Activated naive CD4-positive, alpha-beta T cell treated with anti-CD3 and anti-CD28 coated beads, Interleukin-2, amount 50 U/mL, for 24 hours (primary cell): ENCODE data around the gene GNG2.

ENCODE experiments used
- H3K27ac Mint-ChIP-seq: one replicate; pipeline ENCODE4 v1.8.0; 2021; ENCODE audit warnings: mild to moderate bottlenecking, mixed read lengths
- H3K27me3 Mint-ChIP-seq: one replicate; pipeline ENCODE4 v1.8.0; 2021; ENCODE audit warnings: mixed read lengths
- H3K36me3 Mint-ChIP-seq: one replicate; pipeline ENCODE4 v1.8.0; 2021; ENCODE audit warnings: mixed read lengths
- H3K4me1 Mint-ChIP-seq: one replicate; pipeline ENCODE4 v1.8.0; 2021; ENCODE audit warnings: mixed read lengths
- H3K4me3 Mint-ChIP-seq: one replicate; pipeline ENCODE4 v1.8.0; 2021; ENCODE audit warnings: mild to moderate bottlenecking, mixed read lengths
- H3K9me3 Mint-ChIP-seq: one replicate; pipeline ENCODE4 v1.8.0; 2021; ENCODE audit warnings: mixed read lengths

The GNG2 gene

DNA sequence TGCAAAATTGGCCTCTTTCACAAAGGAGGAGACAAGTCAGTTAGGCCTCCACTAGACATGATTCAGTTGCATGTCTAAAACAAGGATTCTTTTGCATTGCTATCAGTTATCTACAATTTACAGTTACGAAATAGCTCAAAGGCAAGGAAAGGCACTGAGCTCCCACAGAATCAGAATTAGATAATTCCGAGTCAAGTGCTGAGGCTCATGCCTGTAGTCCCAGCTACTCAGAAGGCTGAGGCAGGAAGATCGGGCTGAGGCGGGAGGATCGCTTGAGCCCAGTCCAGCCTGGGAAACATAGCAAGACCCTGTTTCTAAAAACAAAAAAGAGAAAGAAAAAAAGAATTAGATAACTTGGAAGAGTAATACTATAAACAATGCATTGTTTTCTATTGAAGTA is 116.7 kb downstream of the GNG2 start:
- Mint-ChIP-seq H3K9me3 (no peaks in the 10 kb centered on the region), H3K27ac (no peak overlapping the region), H3K27me3 (no peaks in the 10 kb centered on the region), H3K4me1 (peaks cover 6% of the 10 kb centered on the region), H3K36me3 (no peaks in the 10 kb centered on the region), H3K4me3 (no peak overlapping the region)

DNA sequence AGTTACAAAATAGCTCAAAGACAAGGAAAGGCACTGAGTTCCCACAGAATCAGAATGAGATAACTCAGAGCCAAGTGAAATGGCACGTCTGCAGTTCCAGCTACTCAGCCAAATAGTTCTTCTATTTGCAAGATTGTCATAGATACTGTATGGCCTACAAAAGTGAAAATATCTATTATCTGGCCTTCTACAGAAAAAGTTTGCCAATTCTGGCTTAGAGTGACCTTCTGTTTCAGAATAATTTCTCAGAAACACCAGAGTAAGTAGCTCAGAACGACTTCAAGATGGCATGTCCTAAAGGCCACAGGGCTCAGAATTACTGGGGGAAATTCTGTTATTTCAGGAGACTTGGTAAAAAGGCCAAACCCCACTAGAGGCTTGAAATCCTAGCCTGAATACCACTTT is 118.3 kb downstream of the GNG2 start:
- Mint-ChIP-seq H3K27ac (no peak overlapping the region), H3K27me3 (no peaks in the 10 kb centered on the region), H3K36me3 (no peaks in the 10 kb centered on the region), H3K9me3 (no peaks in the 10 kb centered on the region), H3K4me3 (no peak overlapping the region), H3K4me1 (peaks cover 6% of the 10 kb centered on the region)

DNA sequence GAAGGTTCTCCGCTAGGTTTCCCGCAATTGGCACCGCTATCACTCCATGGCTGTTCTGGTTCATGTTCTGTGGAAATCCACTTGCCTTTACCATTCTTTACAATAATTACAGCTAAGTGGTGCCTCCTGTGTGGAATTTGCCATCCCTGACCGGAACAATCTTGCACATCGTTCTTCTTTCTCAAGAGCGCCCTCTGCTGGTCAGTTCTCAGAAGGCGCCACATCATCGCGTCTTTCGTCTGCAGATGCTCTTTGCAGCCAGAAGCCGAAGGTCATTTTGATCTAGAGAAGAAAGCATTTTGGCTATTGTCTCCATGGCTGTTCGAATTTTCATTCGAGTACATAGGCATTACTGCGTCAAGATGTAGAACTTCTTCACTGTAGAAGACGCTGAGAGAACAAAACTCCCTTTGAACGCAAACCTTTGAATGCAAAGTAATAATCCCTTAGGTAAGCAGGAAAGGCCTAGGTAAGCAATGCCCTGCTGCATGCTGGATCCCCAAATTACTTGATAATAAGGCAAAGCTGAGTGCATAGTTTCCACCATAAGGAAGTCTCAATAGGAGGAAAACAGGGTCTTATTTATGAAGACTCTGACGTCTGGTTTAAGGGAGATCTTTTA is 118.8 kb downstream of the GNG2 start:
- Mint-ChIP-seq H3K9me3 (no peaks in the 10 kb centered on the region), H3K27me3 (no peaks in the 10 kb centered on the region), H3K4me3 (no peak overlapping the region), H3K36me3 (no peaks in the 10 kb centered on the region), H3K4me1 (peaks cover 6% of the 10 kb centered on the region), H3K27ac (peak overlapping the region; percentile 47)

DNA sequence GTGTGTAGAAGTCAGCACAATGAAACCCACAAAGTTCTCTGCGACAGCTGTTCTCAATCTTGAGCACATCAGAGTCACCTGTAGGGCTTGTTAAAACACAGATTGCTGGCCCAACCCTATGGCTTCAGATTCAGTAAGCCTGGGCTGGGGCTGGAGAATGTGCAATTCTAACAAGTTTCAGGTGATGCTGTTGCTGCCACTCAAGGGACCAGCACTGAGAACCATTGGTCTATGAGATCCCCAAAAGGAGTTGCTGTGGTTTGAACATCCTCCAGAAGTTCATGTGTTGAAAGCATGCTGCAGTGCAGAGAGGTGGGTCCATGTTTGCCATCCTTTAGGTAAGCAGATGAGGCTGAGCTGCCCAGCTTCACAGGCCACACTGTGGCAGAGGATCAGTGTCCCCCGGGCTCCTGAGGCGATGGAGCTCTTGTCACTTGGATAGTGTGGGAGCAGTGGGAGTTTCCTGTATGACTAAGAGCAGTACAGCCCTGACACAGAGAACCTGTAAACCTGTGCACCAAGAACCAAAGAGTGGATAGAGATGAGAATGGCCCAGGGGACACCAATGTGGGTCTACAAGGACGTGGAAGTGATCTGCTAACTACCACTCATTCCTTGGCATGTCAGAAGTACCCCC is 120.9 kb downstream of the GNG2 start:
- Mint-ChIP-seq H3K4me1 (peaks cover 6% of the 10 kb centered on the region), H3K9me3 (no peaks in the 10 kb centered on the region), H3K27me3 (no peaks in the 10 kb centered on the region), H3K27ac (no peak overlapping the region), H3K36me3 (no peaks in the 10 kb centered on the region), H3K4me3 (no peak overlapping the region)

DNA sequence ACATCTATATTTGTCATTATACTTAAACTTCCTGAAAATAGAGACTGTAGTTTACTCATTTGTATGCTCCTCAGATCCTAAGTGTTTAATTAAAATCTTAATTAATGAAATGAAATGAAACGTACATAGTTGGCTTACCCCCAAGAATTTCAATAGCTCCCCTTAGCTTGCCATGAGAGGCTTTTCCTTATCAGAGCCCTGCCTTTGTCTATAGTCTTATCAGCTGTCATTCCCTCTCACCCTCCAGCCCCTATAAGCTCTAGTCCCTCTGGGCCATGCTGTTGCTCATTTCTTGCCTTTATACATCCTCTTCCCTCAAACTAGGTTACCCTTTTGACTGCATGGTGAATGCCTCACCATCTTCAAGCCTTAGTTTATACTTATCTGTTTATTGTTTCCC is 127.8 kb downstream of the GNG2 start:
- H3K9me3 Mint-ChIP-seq, result no peaks in the 10 kb centered on the region
- H3K27ac Mint-ChIP-seq, result peak overlapping the region; percentile 86
- no peaks in the 10 kb centered on the region for H3K27me3 Mint-ChIP-seq
- peaks cover 7% of the 10 kb centered on the region for H3K36me3 Mint-ChIP-seq
- peak overlapping the region; percentile 98 for H3K4me3 Mint-ChIP-seq
- peaks cover 31% of the 10 kb centered on the region for H3K4me1 Mint-ChIP-seq

DNA sequence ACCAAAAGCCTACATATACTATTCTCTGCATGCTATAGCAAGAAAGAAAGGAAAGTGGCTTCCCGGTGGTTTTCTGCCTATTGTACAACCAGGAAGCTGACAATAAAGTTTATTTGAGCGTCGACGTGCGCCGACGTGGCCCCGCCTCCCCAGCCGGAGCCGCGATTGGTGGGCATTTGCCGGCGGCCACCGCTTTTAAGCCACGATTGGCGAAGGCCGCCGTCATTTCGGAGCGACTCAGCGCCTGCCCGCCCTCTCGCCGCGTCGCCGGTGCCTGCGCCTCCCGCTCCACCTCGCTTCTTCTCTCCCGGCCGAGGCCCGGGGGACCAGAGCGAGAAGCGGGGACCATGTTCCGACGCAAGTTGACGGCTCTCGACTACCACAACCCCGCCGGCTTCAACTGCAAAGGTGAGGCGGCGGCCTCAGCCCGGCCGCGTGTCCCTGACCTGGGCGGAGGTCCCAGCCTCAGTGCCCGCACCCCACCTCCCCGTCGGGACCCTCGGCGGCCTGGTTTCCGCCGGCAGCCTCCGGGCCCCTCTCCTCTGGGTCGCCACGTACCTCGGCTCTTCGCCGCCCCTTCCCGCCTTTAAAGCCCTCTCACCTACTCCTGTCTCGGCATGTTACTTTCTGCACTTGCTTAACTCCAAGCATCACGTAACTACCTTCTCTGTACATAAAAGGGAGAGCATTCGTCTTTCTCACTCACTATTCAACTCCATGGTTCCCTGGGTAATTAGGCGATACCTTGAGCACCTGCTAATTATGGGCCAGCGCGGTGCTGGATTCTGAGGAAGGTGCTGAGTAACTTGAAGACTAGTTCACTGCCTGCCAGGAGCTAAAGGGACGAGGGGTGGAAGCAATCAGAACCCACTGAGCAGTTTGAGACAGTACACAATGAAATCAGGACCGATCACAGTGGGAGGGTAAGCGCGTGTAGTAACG is 129.2 kb downstream of the GNG2 start, which contains the start of gene RTRAF:
RTRAF (plus strand) TSS at position 254 of the 942 bp plus-strand sequence; CDS start at position 348, 94 bp downstream.
- Mint-ChIP-seq H3K27me3 (no peaks in the 10 kb centered on the region), H3K27ac (peak within 1 kb of the TSS; percentile 99), H3K9me3 (no peaks in the 10 kb centered on the region), H3K4me3 (peak within 1 kb of the TSS; percentile 98), H3K36me3 (peaks cover 12% of the 10 kb centered on the region), H3K4me1 (peaks cover 41% of the 10 kb centered on the region)

DNA sequence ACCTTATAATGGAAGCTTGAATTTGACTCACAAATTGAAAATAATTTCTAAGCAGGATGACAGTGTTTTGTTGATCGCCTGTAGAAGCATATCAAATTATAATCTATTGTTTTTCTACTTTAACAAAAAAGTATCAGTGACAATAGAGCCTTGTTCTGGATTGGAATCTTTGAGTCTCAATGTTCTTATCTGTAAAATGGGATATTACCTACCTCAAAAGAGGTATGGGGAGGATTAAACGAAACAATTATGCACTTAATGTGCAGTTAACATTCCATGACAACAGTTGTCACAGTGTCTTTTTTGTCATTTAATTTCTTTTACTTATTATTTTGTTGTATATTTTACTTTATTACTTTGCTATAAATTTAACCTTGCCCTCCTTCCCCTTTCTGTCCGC is 130.1 kb downstream of the GNG2 start:
- peaks cover 46% of the 10 kb centered on the region for H3K4me1 Mint-ChIP-seq
- H3K9me3 Mint-ChIP-seq, result no peaks in the 10 kb centered on the region
- H3K27me3 Mint-ChIP-seq, result no peaks in the 10 kb centered on the region
- peaks cover 15% of the 10 kb centered on the region for H3K36me3 Mint-ChIP-seq
- H3K27ac Mint-ChIP-seq, result peak overlapping the region; percentile 99
- peak overlapping the region; percentile 98 for H3K4me3 Mint-ChIP-seq

DNA sequence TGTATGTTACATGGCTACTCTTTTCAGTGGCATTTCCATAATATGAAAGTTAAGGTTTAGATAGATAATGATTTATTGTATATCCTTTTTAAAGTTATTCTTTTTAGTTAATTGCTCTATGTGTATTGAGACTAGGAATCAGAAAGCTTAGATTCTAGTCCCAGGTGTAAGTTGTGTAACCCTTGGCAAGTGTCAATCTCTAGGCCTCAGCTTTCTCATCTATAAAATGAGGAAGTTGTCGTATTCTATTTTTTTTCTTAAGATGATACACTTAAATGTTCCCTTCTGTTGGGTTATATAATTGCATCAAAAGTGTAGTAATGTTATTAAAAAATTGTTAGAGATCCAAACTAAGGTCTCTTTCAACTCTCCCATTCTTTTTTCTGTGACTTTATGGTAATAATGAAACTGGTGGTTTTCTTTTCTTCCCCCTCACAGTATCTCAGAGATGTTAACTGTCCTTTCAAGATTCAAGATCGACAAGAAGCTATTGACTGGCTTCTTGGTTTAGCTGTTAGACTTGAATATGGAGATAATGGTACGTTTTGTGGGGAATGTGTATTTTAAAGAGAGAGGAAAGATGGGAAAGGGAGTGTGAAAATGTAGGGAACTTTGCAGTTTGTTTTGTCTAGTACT is 133.0 kb downstream of the GNG2 start:
- Mint-ChIP-seq H3K4me3 (peak overlapping the region; percentile 7), H3K36me3 (peaks cover 19% of the 10 kb centered on the region), H3K9me3 (no peaks in the 10 kb centered on the region), H3K4me1 (peaks cover 59% of the 10 kb centered on the region), H3K27me3 (no peaks in the 10 kb centered on the region), H3K27ac (no peak overlapping the region)

DNA sequence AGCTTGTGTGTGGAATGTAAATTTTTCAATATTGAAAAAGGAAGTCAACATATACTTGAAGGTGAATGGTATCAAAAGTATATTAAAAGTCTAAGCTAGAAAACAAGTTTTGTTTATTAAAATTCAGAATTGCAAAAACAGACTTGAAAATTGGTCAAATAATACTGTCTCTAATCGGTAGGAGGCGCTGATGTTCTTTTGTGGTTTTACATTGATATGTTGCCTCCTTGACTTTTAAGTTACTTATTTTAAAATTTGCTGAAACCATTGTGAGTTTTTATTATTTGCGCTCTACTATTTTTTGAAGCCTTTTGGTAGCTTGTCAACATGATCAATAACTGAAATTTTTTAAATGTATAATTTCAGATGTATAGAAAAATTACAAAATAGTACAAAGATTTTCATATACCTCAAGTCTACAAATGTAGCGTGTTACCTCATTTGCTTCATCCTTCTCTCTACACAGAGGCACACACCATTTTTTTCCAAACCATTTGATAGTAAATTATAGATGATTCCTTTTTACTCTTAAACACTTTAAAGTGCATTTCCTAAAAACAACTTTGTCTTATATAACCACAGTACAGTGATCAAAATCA is 135.8 kb downstream of the GNG2 start:
- H3K36me3 Mint-ChIP-seq, result peaks cover 19% of the 10 kb centered on the region

DNA sequence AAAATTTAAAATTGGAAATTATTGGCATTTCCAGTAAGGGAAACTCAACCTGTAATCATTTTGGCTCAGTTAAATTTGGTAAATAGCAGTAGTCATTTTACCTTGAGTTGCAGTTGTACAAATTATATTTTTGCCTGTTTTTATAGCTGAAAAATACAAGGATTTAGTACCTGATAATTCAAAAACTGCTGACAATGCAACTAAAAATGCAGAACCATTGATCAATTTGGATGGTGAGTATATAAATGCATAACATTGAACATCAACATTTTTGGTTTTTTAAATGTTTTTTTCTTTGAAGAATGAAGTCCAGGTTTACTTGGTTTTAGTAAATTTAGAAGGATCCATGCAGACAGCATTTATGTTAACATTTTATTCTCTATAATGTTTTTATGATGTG is 137.9 kb downstream of the GNG2 start:
- Mint-ChIP-seq H3K27ac (no peak overlapping the region), H3K4me3 (no peak overlapping the region), H3K36me3 (peaks cover 21% of the 10 kb centered on the region), H3K4me1 (peaks cover 37% of the 10 kb centered on the region), H3K9me3 (no peaks in the 10 kb centered on the region), H3K27me3 (no peaks in the 10 kb centered on the region)

More for the DNA sequence above, 135.8 kb downstream of the GNG2 start:
- Mint-ChIP-seq H3K4me1 (peaks cover 50% of the 10 kb centered on the region), H3K4me3 (no peak overlapping the region), H3K27me3 (no peaks in the 10 kb centered on the region), H3K9me3 (no peaks in the 10 kb centered on the region), H3K27ac (no peak overlapping the region)

DNA sequence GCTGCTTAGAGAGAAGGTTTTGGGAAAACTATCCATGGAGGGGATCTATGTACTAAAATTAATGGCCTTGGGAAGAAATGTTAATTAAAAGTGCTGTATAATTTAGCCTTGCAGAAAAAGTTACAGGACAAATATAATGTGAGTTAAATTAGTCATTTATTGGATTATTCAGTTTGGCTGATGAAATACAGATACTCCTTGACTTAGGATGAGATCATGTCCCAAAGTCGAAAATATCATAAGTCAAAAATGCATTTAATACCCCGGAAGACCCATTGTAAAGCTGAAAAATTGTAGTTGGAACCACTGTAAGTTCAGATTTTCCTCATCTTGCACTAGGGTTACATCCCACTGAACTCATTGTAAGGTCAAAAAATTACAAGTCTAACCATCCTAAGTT is 138.7 kb downstream of the GNG2 start:
- H3K4me1 Mint-ChIP-seq, result peaks cover 30% of the 10 kb centered on the region
- peaks cover 18% of the 10 kb centered on the region for H3K36me3 Mint-ChIP-seq
- no peaks in the 10 kb centered on the region for H3K27me3 Mint-ChIP-seq
- peak overlapping the region; percentile 2 for H3K27ac Mint-ChIP-seq
- H3K4me3 Mint-ChIP-seq, result no peak overlapping the region
- no peaks in the 10 kb centered on the region for H3K9me3 Mint-ChIP-seq

DNA sequence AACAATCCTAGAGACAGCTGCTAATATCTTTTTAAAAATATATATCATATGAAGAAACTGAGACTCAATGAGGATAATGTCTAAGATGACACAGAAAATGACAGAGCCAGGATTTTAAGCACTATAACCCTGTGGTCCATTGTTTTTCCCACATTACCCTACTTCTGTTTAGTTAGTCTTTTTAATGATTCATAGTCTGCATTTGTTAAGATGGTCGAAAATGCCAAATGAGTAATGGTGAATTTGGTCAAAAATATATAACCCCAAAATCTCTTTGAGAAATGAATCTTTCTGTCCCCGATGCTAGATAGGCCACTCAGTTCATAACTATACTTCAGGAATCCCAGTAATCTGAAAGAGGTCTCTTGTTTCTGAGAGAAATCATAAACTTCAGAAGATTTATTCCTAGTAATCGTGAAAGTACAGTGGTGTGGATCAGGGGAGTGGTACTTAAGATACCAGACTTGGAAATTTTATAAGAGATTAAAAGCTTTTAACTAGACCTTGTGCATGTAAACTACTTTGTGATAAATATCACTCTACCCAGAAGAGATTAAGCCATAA is 139.7 kb downstream of the GNG2 start:
- Mint-ChIP-seq H3K4me1 (peaks cover 23% of the 10 kb centered on the region), H3K9me3 (no peaks in the 10 kb centered on the region), H3K27me3 (no peaks in the 10 kb centered on the region), H3K27ac (no peak overlapping the region), H3K36me3 (peaks cover 16% of the 10 kb centered on the region), H3K4me3 (no peak overlapping the region)

DNA sequence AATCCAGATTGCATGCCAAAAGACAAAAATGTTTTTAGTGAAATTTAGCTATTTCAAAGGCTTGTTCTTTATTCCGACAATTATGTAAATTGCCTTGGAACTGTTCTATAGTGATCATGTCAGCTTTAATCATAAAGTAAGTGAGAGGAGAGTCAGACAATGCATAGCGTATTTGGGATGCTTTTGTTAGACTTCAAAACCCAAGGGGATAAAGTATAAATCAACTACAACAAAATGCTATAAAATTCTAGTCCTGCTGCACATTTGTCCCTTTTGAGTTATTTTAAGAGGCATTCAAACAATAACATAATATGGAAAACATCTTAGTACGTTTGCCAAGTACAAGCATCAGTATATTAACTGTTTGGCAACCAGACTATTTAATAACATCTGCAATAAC is 140.3 kb downstream of the GNG2 start:
- Mint-ChIP-seq H3K27ac (no peak overlapping the region), H3K9me3 (no peaks in the 10 kb centered on the region), H3K4me3 (no peak overlapping the region), H3K27me3 (no peaks in the 10 kb centered on the region), H3K36me3 (peaks cover 21% of the 10 kb centered on the region), H3K4me1 (peaks cover 22% of the 10 kb centered on the region)

DNA sequence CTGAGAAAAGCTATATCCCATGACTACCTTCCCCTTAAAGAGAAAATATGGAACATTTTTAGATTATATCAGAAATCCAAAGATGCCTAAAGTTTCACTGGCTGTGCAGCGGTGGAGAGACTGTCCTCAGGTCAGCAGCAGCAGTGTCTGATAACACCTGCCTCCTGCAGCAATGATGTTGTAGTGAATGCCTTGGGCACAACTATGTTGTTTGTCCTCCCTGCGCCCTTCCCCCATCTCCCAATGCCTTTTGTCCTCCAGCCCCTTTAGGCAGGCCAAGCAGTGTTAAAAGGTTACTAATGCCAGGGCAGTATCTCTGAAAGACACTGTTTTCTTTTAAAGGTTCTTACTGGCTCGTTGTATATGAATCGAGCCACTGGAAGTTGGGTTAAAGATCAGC is 142.1 kb downstream of the GNG2 start:
- no peaks in the 10 kb centered on the region for H3K27me3 Mint-ChIP-seq
- peaks cover 24% of the 10 kb centered on the region for H3K36me3 Mint-ChIP-seq
- H3K4me3 Mint-ChIP-seq, result no peak overlapping the region
- peaks cover 7% of the 10 kb centered on the region for H3K4me1 Mint-ChIP-seq
- H3K27ac Mint-ChIP-seq, result no peak overlapping the region
- no peaks in the 10 kb centered on the region for H3K9me3 Mint-ChIP-seq

DNA sequence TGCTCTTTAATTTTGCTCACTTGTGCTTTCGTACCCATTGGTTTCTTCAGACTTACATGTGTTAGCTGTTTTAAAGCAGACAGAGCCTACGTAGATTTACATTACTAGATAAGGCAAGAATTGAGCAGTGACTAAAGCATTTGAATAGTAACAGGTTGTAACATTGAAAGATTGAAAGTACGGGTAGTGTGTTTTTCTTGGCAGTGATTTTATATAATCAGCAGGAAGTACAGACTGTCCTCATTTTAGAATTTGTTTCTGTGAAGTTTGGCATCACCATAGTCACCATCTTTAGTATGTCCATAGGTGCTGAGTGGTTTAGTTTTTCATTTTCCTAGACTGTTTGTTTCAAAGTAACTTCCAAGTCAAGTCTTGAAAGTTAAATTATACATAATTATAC is 142.9 kb downstream of the GNG2 start:
- no peak overlapping the region for H3K4me3 Mint-ChIP-seq
- H3K9me3 Mint-ChIP-seq, result no peaks in the 10 kb centered on the region
- H3K27me3 Mint-ChIP-seq, result no peaks in the 10 kb centered on the region
- peaks cover 28% of the 10 kb centered on the region for H3K36me3 Mint-ChIP-seq
- H3K27ac Mint-ChIP-seq, result no peak overlapping the region
- H3K4me1 Mint-ChIP-seq, result peaks cover 7% of the 10 kb centered on the region
